Activated CD4-positive, alpha-beta T cell treated with anti-CD3 and anti-CD28 coated beads for 1 hour (primary cell): ENCODE data around the gene RAD9A.

Source experiments
- DNase-seq: peaks from one replicate; pipeline ENCODE4 v3.0.0-alpha.2; 2020

RAD9A gene

GRCh38 chr11:67442504-67443404, 51.0 kb downstream of the RAD9A start:
- no peak for DNase-seq

GRCh38 chr11:67445515-67445914, 53.7 kb downstream of the RAD9A start:
- DNase-seq, result no peak
